KMS-11 (cell line): ENCODE data around the gene GARIN5B.

Experiments used
- H2AFZ ChIP-seq: fragments of 200-600 bp; sonication (generic); 2 replicates; pipeline ENCODE4 v1.6.1; 2016; ENCODE audit warnings: antibody characterized with exemption, mixed run types, low read depth
- H3K27ac ChIP-seq: fragments of 200-600 bp; sonication (generic); 2 replicates; pipeline ENCODE4 v1.6.1; 2016; ENCODE audit warnings: mild to moderate bottlenecking, mixed run types
- H3K27me3 ChIP-seq: fragments of 200-600 bp; sonication (generic); 2 replicates; pipeline ENCODE4 v1.6.1; 2017; ENCODE audit warnings: mild to moderate bottlenecking, low read depth, mixed run types, moderate library complexity; ENCODE audit not compliant: insufficient read depth
- H3K36me3 ChIP-seq: fragments of 200-600 bp; sonication (generic); 2 replicates; pipeline ENCODE4 v1.6.1; 2017; ENCODE audit warnings: mild to moderate bottlenecking, mixed run types; ENCODE audit not compliant: insufficient read depth
- H3K4me1 ChIP-seq: fragments of 200-600 bp; sonication (generic); 2 replicates; pipeline ENCODE4 v1.6.1; 2016; ENCODE audit warnings: mild to moderate bottlenecking, low read depth, mixed run types; ENCODE audit not compliant: poor library complexity, severe bottlenecking
- H3K4me2 ChIP-seq: fragments of 200-600 bp; sonication (generic); 2 replicates; pipeline ENCODE4 v1.7.0; 2016; ENCODE audit warnings: mild to moderate bottlenecking, mixed run types
- H3K4me3 ChIP-seq: fragments of 200-600 bp; sonication (generic); IDR thresholded peaks from 2 replicates; pipeline ENCODE4 v1.6.1; 2017; ENCODE audit warnings: low read depth, low read length, mixed read lengths; ENCODE audit not compliant: insufficient read depth
- H3K79me2 ChIP-seq: fragments of 200-600 bp; sonication (generic); 2 replicates; pipeline ENCODE4 v1.6.1; 2016; ENCODE audit warnings: low read depth, mixed run types; ENCODE audit not compliant: insufficient read depth
- H3K9ac ChIP-seq: fragments of 200-600 bp; sonication (generic); 2 replicates; pipeline ENCODE4 v1.6.1; 2016; ENCODE audit warnings: mild to moderate bottlenecking, mixed run types
- H4K20me1 ChIP-seq: fragments of 200-600 bp; sonication (generic); 2 replicates; pipeline ENCODE4 v1.6.1; 2016; ENCODE audit warnings: mild to moderate bottlenecking, mixed run types; ENCODE audit not compliant: insufficient read depth
- CTCF ChIP-seq: fragments of 200-600 bp; sonication (generic); conservative IDR thresholded peaks from 2 replicates; pipeline ENCODE4 v1.6.1; 2017; ENCODE audit warnings: low read depth, mild to moderate bottlenecking, antibody characterized with exemption, low read length, moderate library complexity, mixed read lengths

GARIN5B gene

DNA sequence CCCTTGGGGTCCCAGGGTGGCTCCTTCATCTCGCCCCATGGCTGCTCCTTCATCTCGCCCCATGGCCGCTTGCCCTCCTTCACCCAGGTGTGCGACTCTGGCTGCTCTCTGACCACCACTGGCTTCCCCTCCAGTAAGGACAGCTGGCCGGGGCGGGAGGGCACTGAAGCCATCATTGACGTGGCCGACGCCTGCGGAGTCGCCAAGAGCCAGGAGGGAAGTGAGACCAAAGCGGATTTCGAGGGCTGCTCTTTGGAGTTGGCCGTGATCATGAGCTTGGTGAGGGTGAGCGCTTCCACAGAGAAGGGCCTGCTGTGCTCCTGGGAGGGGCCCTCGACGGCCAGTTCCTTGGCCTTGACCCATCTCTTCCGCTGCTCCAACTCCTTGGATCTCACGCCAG lies 4.6 kb downstream of the GARIN5B start:
- Histone ChIP-seq H2AFZ (no peak overlapping the region), H3K4me3 (no peak overlapping the region), H3K79me2 (no peaks in the 10 kb centered on the region), H4K20me1 (no peaks in the 10 kb centered on the region), H3K4me1 (peaks cover 3% of the 10 kb centered on the region), H3K9ac (no peak overlapping the region), H3K36me3 (no peaks in the 10 kb centered on the region), H3K27ac (no peak overlapping the region), H3K27me3 (peaks cover 52% of the 10 kb centered on the region), H3K4me2 (no peak overlapping the region)
- no peak for TF ChIP-seq CTCF

- H3K36me3 ChIP-seq: no peaks in the 10 kb centered on the region
- H2AFZ ChIP-seq: no peak overlapping the region
- no peak overlapping the region for H3K27ac ChIP-seq
- H3K4me1 ChIP-seq: peaks cover 3% of the 10 kb centered on the region
- no peaks in the 10 kb centered on the region for H4K20me1 ChIP-seq
- no peak for TF ChIP-seq CTCF
- no peak overlapping the region for H3K9ac ChIP-seq
- H3K4me3 ChIP-seq: no peak overlapping the region
- H3K27me3 ChIP-seq: peaks cover 67% of the 10 kb centered on the region
- no peaks in the 10 kb centered on the region for H3K79me2 ChIP-seq
- no peak overlapping the region for H3K4me2 ChIP-seq
Observed at GRCh38 chr19:55355213-55355821, 7.7 kb downstream of the GARIN5B start.

- no peak within 1 kb of the TSS for H3K27ac ChIP-seq
- no peak within 1 kb of the TSS for H3K4me3 ChIP-seq
- peak within 1 kb of the TSS; percentile 85 for H3K4me2 ChIP-seq
- no peak for TF ChIP-seq CTCF
- H3K36me3 ChIP-seq: no peaks in the 10 kb centered on the region
- H3K9ac ChIP-seq: no peak within 1 kb of the TSS
- no peaks in the 10 kb centered on the region for H3K79me2 ChIP-seq
- peak within 1 kb of the TSS; percentile 66 for H2AFZ ChIP-seq
- peaks cover 67% of the 10 kb centered on the region for H3K27me3 ChIP-seq
- H3K4me1 ChIP-seq: peaks cover 3% of the 10 kb centered on the region
- H4K20me1 ChIP-seq: no peaks in the 10 kb centered on the region
Observed at GRCh38 chr19:55354698-55355212, 8.3 kb downstream of the GARIN5B start, which contains the start of gene COX6B2. TSS of gene COX6B2 (minus strand) at chr19:55354719. CDS start at chr19:55354521, 198 bp downstream.

- Histone ChIP-seq H3K4me1 (peaks cover 3% of the 10 kb centered on the region), H4K20me1 (no peaks in the 10 kb centered on the region), H3K4me2 (peak overlapping the region; percentile 85), H3K27me3 (peaks cover 67% of the 10 kb centered on the region), H3K4me3 (no peak overlapping the region), H3K9ac (no peak overlapping the region), H3K36me3 (no peaks in the 10 kb centered on the region), H2AFZ (peak overlapping the region; percentile 66), H3K27ac (no peak overlapping the region), H3K79me2 (no peaks in the 10 kb centered on the region)
- TF ChIP-seq CTCF: no peak
Observed at GRCh38 chr19:55353803-55354697, 9.0 kb downstream of the GARIN5B start.
